GM18873 (cell line): ENCODE data around the gene COQ5.
"Not testable (repeated sequence)": the region's sequence is repeated elsewhere in the genome, so short reads cannot be mapped to it uniquely, and the experiment has no call there.

Experiments used
- ATAC-seq: cut with Tn5 transposase; IDR thresholded peaks from one replicate; pipeline ENCODE4 v1.9.1; 2021; ENCODE audit warnings: mild to moderate bottlenecking, moderate library complexity, moderate number of reproducible peaks; ENCODE audit not compliant: unreplicated experiment, low FRiP score

The COQ5 gene

GRCh38 chr12:120528861-120529525 is at the start of gene COQ5:
COQ5 (minus strand) TSS chr12:120529158; CDS start chr12:120529141, 17 bp downstream.
- peak; percentile 50 for ATAC-seq

GRCh38 chr12:120574106-120574505 is 45.1 kb upstream of the COQ5 start:
- no peak for ATAC-seq

GRCh38 chr12:120573560-120573959 is 44.6 kb upstream of the COQ5 start:
- ATAC-seq: no peak

- ATAC-seq: no peak
These were observed 42.3 kb upstream of the COQ5 start for GRCh38 chr12:120571299-120571698.

- ATAC-seq: no peak
These were observed 34.5 kb upstream of the COQ5 start for GRCh38 chr12:120563495-120563894.

GRCh38 chr12:120562906-120563305 is 33.9 kb upstream of the COQ5 start:
- no peak for ATAC-seq

- no peak for ATAC-seq
These were observed 28.6 kb upstream of the COQ5 start for GRCh38 chr12:120557589-120557988.

GRCh38 chr12:120554678-120555077 is 25.7 kb upstream of the COQ5 start:
- no peak for ATAC-seq

- ATAC-seq: no peak
These were observed 17.1 kb upstream of the COQ5 start for GRCh38 chr12:120546050-120546386.

- ATAC-seq: no peak
These were observed 15.7 kb upstream of the COQ5 start for GRCh38 chr12:120544691-120545090.

GRCh38 chr12:120542166-120542565 is 13.2 kb upstream of the COQ5 start:
- no peak for ATAC-seq

- ATAC-seq: no peak
These were observed 11.5 kb upstream of the COQ5 start for GRCh38 chr12:120540445-120540844.

- ATAC-seq: no peak
These were observed 10.3 kb upstream of the COQ5 start for GRCh38 chr12:120539303-120539702.

GRCh38 chr12:120538281-120539156 is 9.6 kb upstream of the COQ5 start:
- ATAC-seq: no peak

GRCh38 chr12:120537856-120538220 is 8.9 kb upstream of the COQ5 start:
- no peak for ATAC-seq

GRCh38 chr12:120536064-120536791 is 7.3 kb upstream of the COQ5 start:
- ATAC-seq: no peak

GRCh38 chr12:120534703-120535655 is 6.0 kb upstream of the COQ5 start:
- peak; percentile 14 for ATAC-seq

GRCh38 chr12:120534203-120534702 is 5.3 kb upstream of the COQ5 start, which contains the start of gene RNF10:
RNF10 (plus strand) TSS chr12:120534356; CDS start chr12:120534812, 456 bp downstream.
- ATAC-seq: peak; percentile 72

GRCh38 chr12:120532701-120533238 is 3.8 kb upstream of the COQ5 start:
- ATAC-seq: no peak

- not testable (repeated sequence) for ATAC-seq
These were observed 1.4 kb upstream of the COQ5 start for GRCh38 chr12:120530418-120530761.
